ENCODE results near the gene TAP1. TPM values are rescaled to one million over a fixed set of nuclear protein-coding genes. Genes with fewer than 3 reads are reported as not detected.

Gene TAP1, protein sequence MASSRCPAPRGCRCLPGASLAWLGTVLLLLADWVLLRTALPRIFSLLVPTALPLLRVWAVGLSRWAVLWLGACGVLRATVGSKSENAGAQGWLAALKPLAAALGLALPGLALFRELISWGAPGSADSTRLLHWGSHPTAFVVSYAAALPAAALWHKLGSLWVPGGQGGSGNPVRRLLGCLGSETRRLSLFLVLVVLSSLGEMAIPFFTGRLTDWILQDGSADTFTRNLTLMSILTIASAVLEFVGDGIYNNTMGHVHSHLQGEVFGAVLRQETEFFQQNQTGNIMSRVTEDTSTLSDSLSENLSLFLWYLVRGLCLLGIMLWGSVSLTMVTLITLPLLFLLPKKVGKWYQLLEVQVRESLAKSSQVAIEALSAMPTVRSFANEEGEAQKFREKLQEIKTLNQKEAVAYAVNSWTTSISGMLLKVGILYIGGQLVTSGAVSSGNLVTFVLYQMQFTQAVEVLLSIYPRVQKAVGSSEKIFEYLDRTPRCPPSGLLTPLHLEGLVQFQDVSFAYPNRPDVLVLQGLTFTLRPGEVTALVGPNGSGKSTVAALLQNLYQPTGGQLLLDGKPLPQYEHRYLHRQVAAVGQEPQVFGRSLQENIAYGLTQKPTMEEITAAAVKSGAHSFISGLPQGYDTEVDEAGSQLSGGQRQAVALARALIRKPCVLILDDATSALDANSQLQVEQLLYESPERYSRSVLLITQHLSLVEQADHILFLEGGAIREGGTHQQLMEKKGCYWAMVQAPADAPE
- total RNA-seq = 10 to 100 TPM; 27.2 to 45.9 (median 34.4) TPM

DNA sequence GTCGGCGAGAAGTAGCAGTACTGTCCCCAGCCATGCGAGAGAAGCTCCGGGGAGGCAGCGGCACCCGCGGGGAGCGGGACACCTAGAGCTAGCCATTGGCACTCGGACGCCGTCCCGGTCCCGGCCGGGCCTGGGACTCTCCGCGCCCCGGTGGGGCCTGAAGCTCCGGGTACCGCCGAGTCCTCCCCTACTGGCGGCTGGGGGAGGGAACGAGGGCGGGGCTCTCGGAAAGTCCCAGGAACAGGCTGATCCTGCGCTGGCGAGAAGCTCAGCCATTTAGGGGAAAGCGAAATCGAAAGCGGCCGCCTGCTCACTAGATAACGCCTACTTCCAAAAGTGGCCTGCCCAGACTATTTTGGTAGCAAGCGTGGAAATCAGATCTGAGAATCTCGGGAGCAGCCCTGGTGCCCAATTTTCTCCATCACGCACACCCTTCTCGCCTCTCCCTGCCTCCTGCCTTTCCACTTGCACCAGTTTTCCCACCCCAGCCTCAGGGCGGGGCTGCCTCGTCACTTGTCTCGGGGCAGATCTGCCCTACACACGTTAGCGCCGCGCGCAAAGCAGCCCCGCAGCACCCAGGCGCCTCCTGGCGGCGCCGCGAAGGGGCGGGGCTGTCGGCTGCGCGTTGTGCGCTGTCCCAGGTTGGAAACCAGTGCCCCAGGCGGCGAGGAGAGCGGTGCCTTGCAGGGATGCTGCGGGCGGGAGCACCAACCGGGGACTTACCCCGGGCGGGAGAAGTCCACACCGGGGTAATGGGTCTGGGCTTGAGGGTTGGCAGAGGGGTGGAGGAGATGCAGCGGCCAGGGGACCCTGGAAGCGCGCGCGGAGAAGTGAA lies at the start of gene TAP1, which contains the start of gene PSMB9:
Gene TAP1, minus strand, starts transcription at position 164 of the 835 bp plus-strand sequence. Its CDS starts 68 bp downstream, at position 96.
Gene PSMB9, plus strand, starts transcription at position 652 of the 835 bp plus-strand sequence. Its CDS starts 38 bp downstream, at position 690.
- 0 to 2% methylated on average over 37 to 51 of the region's 68 CpGs for WGBS, 2 donors
- Histone ChIP-seq H3K36me3 (peaks cover 0 to 43% (median 8%) of the 10 kb centered on the region in 3 donors), H3K4me3 (peak within 1 kb of the TSS; percentile 78 to 99 (median 98)), H3K27ac (peak within 1 kb of the TSS; percentile 97 to 100 (median 98)), H3K9me3 (no peaks in the 10 kb centered on the region), H3K27me3 (no peaks in the 10 kb centered on the region), H3K4me1 (peaks cover 0 to 42% (median 19%) of the 10 kb centered on the region in 4 donors)
- DNase-seq (ENCODE audit: low spot score in 2 of 2) = peak; percentile 92 to 94
- TF ChIP-seq CTCF (IDR thresholded peaks at IDR 0.05) = peak; percentile 79 to 96 (median 93)
- peak; percentile 86 to 90 for TF ChIP-seq POLR2A (IDR thresholded peaks at IDR 0.05)
- peak; percentile 77 to 90 for TF ChIP-seq EP300 (IDR thresholded peaks at IDR 0.05)

DNA sequence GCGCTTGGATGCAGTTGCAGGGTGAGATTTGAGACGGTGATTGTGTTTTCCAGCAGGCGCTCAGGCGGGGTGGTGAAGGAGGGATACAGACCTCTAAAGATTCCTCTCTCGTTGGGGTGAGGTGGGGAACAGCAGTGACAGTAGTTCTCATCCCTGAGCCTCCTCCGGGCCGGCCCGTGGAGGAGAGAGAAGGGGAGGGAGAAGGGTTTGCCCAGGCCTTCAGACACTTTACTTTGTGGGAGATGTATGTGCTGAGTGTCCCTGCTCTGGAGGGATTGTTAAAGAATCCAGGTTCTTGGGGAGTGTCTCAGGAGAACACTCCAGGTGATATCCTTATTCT lies 41.5 kb upstream of the TAP1 start:
- H3K4me3 ChIP-seq = peak overlapping the region; percentile 57 to 87 (median 66)
- no peaks in the 10 kb centered on the region for H3K9me3 ChIP-seq
- no peak for DNase-seq (ENCODE audit: low spot score in 2 of 2)
- WGBS, 2 donors = 0% methylated on average over 4 to 8 of the region's 8 CpGs
- H3K36me3 ChIP-seq = no peaks in the 10 kb centered on the region
- H3K27me3 ChIP-seq = no peaks in the 10 kb centered on the region
- H3K27ac ChIP-seq = peak overlapping the region; percentile 82 to 96 (median 90)
- TF ChIP-seq CTCF (IDR thresholded peaks at IDR 0.05) = no peak
- TF ChIP-seq EP300 (IDR thresholded peaks at IDR 0.05) = no peak
- no peak for TF ChIP-seq POLR2A (IDR thresholded peaks at IDR 0.05)
- H3K4me1 ChIP-seq = peaks cover 3 to 22% (median 11%) of the 10 kb centered on the region in 4 donors

DNA sequence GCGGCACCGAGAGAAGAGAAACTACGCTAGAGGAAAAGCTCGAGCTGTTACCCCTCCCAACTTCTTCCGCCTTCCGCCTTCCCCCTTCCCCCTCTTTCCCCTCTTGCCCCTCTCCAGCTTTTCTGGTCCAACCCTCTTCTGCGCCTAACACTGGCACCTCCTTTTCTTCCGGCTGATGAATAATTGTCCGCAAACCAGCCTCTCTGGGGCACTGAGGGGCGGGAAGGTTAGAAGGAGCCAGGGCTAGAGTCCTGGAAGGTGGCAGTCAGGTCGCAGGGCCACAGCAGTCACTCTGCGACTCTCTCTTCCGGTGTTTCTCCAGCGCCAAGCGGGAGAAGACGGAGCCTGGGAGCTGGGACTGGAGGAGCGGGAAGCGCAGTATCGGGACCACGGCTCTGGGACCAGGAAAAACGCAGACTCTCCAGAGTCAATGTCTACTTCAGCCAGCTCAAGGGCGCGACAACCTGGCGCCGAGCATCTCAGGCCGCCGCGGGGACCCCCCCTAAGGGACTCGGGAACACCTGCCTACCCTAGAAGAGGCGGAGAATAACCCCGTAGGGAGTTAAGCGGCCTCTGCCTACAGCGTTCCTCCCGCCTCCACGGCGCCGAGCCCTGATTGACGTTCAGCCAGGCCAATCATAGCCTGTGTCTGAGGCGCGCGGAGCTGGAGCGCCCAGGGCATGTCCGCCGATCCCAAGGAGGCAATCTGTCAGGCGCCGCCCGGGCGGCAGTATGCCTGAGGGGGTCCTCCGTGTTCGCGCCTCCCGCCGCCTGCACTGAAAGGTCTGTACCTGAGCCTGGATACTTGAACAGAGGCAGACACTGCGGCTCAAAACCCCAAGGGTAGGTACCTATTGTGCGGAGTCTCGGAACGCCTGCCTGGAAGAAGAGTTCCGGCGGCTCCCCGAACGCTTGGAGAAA lies 40.8 kb upstream of the TAP1 start:
- TF ChIP-seq POLR2A (IDR thresholded peaks at IDR 0.05) = peak; percentile 75 to 82
- TF ChIP-seq CTCF (IDR thresholded peaks at IDR 0.05) = peak in 1 of 5 experiments; percentile 27
- TF ChIP-seq EP300 (IDR thresholded peaks at IDR 0.05) = peak in 1 of 2 donors; percentile 89
- no peaks in the 10 kb centered on the region for H3K27me3 ChIP-seq
- no peaks in the 10 kb centered on the region for H3K9me3 ChIP-seq
- DNase-seq (ENCODE audit: low spot score in 2 of 2) = peak; percentile 88 to 98
- H3K27ac ChIP-seq = peak overlapping the region; percentile 82 to 96 (median 90)
- WGBS, 2 donors = 1% methylated on average over 40 to 42 of the region's 61 CpGs
- peak overlapping the region; percentile 57 to 87 (median 66) for H3K4me3 ChIP-seq
- peaks cover 3 to 22% (median 11%) of the 10 kb centered on the region in 4 donors for H3K4me1 ChIP-seq
- H3K36me3 ChIP-seq = no peaks in the 10 kb centered on the region

DNA sequence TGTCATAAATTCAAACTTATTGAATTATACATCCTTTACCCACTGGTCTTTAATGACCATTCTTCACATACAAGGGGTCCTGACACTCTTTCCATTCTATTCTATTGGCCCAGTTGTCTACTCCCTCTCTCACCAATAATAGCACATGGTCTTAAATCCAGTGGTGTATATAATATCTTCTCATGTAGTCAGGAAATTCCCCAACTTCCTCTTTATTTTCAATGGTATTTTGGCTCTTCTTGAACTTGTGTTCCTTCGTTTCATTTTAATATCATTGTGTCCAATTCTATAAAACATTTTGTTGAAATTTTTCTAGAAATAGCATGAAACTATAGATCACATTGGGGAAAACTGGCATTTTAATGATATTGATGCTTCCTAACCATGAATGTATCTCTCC lies 37.3 kb upstream of the TAP1 start:
- 47 to 49% methylated on average over 1 of the region's 1 CpG for WGBS, 2 donors
- no peaks in the 10 kb centered on the region for H3K27me3 ChIP-seq
- H3K9me3 ChIP-seq = no peaks in the 10 kb centered on the region
- no peak for DNase-seq (ENCODE audit: low spot score in 2 of 2)
- peaks cover 3 to 36% (median 21%) of the 10 kb centered on the region in 4 donors for H3K4me1 ChIP-seq
- H3K4me3 ChIP-seq = no peak overlapping the region
- no peaks in the 10 kb centered on the region for H3K36me3 ChIP-seq
- no peak for TF ChIP-seq POLR2A (IDR thresholded peaks at IDR 0.05)
- no peak for TF ChIP-seq EP300 (IDR thresholded peaks at IDR 0.05)
- no peak for TF ChIP-seq CTCF (IDR thresholded peaks at IDR 0.05)
- no peak overlapping the region for H3K27ac ChIP-seq

Measured in tibial nerve (tissue), 4 donors.